Measurements from ENCODE around the gene SOX10.

SOX10 gene

DNA sequence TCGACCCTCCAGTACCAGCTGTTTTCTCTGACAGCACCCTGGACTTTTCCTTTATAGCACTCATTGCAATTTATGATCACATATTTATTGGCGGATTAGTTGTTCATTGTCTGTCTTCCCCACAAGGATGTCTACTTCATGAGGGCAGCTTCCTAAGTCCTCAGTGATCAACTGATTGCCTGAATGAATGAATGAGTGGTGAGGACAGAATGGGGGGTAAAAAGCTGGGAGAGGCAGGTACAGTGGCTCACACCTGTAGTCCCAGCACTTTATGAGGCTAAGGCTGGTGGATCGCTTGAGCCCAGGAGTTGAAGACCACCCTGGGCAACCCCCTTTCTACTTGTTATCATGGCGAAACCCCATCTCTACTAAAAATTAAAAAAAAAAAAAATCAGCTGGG is 11.1 kb upstream of the SOX10 start:
- CTCF ChIA-PET, result no interaction called here
- DNase-seq (ENCODE audit: extremely low spot score), result no peak
- TF ChIP-seq BHLHE40 (IDR thresholded peaks at IDR 0.05; ENCODE audit: borderline replicate concordance) (no peak), HDGF (IDR thresholded peaks at IDR 0.05; ENCODE audit: borderline replicate concordance) (no peak), CTBP1 (IDR thresholded peaks at IDR 0.05; ENCODE audit: borderline replicate concordance) (no peak), L3MBTL2 (conservative IDR thresholded peaks at IDR 0.05) (no peak), ELF4 (IDR thresholded peaks at IDR 0.05) (no peak), SP1 (IDR thresholded peaks at IDR 0.05) (no peak)
- TF ChIP-seq, protein P1, sequence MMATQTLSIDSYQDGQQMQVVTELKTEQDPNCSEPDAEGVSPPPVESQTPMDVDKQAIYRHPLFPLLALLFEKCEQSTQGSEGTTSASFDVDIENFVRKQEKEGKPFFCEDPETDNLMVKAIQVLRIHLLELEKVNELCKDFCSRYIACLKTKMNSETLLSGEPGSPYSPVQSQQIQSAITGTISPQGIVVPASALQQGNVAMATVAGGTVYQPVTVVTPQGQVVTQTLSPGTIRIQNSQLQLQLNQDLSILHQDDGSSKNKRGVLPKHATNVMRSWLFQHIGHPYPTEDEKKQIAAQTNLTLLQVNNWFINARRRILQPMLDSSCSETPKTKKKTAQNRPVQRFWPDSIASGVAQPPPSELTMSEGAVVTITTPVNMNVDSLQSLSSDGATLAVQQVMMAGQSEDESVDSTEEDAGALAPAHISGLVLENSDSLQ (IDR thresholded peaks at IDR 0.05), result no peak
- POLR2A ChIA-PET, result no interaction called here

DNA sequence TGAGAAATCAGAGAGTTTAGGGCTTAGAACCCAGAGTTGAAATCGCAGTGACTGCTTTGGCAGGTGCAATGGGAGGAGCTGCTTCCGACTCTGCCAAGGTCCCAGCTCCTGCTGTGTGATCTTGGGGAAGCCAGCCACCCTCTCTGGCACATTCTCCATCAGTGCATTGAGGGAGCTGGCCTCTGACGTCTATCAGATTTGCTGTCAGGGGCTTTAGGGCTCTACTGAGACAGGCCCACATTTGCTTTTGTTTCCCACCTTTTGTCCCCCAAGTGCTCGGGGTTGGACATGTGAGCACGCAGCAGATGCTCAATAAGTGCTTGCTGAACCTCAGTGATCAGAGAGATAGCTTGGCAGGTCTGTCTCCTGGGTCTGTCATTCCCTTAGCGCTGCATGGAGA is 10.6 kb upstream of the SOX10 start:
- TF ChIP-seq SP1 (IDR thresholded peaks at IDR 0.05) (no peak), NFRKB (IDR thresholded peaks at IDR 0.05) (no peak), BHLHE40 (IDR thresholded peaks at IDR 0.05; ENCODE audit: borderline replicate concordance) (no peak), FOXM1 (IDR thresholded peaks at IDR 0.05; ENCODE audit: borderline replicate concordance) (no peak), L3MBTL2 (conservative IDR thresholded peaks at IDR 0.05) (no peak), LEF1 (IDR thresholded peaks at IDR 0.05; ENCODE audit: borderline replicate concordance) (no peak), TARDBP (IDR thresholded peaks at IDR 0.05) (no peak)
- ChIA-PET CTCF (no interaction called here), POLR2A (no interaction called here)
- no peak for DNase-seq (ENCODE audit: extremely low spot score)

DNA sequence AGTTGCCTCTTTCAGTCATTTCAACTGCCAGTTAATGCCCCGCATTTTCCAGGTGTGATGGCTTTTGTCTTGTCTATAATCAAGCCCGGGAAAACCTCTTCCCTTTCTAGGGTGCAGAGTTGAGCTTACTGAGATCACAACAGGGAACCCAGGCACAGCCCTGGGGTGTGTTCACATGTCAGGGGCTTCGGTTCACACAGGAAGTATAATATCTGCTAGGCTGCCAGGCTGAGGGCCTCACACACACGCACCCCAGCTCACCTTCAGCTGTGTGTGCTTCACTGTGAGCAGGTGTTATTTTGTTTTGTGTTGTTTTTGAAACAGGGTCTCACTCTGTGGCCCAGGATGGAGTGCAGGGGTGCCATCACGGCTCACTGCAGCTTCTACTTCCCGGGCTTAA is 9.7 kb upstream of the SOX10 start:
- TF ChIP-seq FOXM1 (IDR thresholded peaks at IDR 0.05; ENCODE audit: borderline replicate concordance), result no peak
- TF ChIP-seq TARDBP (IDR thresholded peaks at IDR 0.05), result no peak
- TF ChIP-seq ZNF384 (IDR thresholded peaks at IDR 0.05), result no peak
- no peak for TF ChIP-seq FOXK2 (IDR thresholded peaks at IDR 0.05)
- DNase-seq (ENCODE audit: extremely low spot score), result no peak
- CTCF ChIA-PET, result no interaction called here
- POLR2A ChIA-PET, result no interaction called here

DNA sequence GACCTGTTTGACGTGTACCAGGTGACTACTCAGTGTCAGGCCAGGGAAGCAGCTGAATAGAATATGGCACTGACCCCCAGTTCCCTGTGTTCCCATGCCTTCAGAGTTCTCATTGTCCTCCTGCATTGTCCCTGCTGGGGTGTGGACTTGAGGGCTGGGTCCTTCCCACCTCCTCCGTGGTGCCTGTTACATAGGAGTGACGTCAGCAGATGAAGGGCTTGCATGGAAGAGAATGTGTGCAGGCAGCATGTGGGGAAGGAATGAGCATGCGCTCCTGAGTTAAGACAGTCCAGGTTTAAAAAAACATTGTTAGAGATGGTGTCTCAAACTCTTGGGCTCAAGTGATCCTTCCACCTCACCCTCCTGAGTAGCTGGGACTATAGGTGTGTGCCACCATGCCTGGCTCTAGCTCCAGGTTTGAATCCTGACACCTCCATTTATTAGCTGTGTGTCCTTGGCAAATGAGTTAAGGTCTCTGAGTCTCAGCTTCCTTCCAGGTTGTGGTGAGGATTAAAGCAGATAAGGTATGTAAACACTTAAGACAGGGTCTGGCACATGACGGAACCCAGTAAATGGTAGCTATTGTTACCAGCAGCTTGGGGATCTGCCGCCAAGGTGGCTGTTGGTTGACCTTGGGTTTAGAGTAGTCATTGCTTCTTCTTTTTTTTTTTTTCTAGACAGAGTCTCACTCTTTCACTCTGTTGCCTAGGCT is 7.5 kb upstream of the SOX10 start:
- ChIA-PET CTCF (no interaction called here), POLR2A (no interaction called here)
- no peak for DNase-seq (ENCODE audit: extremely low spot score)
- TF ChIP-seq SP1 (IDR thresholded peaks at IDR 0.05) (no peak), FOXK2 (IDR thresholded peaks at IDR 0.05) (no peak), HDGF (IDR thresholded peaks at IDR 0.05; ENCODE audit: borderline replicate concordance) (no peak), NFRKB (IDR thresholded peaks at IDR 0.05) (no peak), ELF4 (IDR thresholded peaks at IDR 0.05) (no peak), ARNT (IDR thresholded peaks at IDR 0.05) (no peak), CTBP1 (IDR thresholded peaks at IDR 0.05; ENCODE audit: borderline replicate concordance) (no peak), L3MBTL2 (conservative IDR thresholded peaks at IDR 0.05) (no peak), TARDBP (IDR thresholded peaks at IDR 0.05) (no peak), ZNF384 (IDR thresholded peaks at IDR 0.05) (no peak), FOXM1 (IDR thresholded peaks at IDR 0.05; ENCODE audit: borderline replicate concordance) (no peak), SUZ12 (IDR thresholded peaks at IDR 0.05) (no peak), FOXA1 (IDR thresholded peaks at IDR 0.05) (no peak), LEF1 (IDR thresholded peaks at IDR 0.05; ENCODE audit: borderline replicate concordance) (no peak), BHLHE40 (IDR thresholded peaks at IDR 0.05; ENCODE audit: borderline replicate concordance) (no peak)
- TF ChIP-seq, protein P1 (IDR thresholded peaks at IDR 0.05), result no peak

DNA sequence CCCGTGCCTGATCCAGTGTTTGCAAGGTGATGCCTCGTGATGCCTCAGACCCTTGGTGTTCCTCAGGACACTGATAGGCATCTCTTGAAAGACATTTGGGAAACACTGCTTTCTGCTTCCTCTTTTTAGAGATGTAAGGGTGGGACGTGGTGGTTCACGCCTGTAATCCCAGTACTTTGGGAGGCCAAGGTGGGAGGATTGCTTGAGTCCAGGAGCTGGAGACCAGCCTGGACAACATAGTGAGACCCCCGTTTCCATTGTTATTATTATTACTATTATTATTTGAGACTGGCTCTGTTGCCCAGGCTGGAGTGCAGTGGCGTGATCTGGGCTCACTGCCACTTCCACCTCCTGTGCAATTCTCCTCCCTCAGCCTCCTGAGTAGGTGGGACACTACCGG is 6.5 kb upstream of the SOX10 start:
- no peak for DNase-seq (ENCODE audit: extremely low spot score)
- TF ChIP-seq ELF4 (IDR thresholded peaks at IDR 0.05), result no peak
- TF ChIP-seq BHLHE40 (IDR thresholded peaks at IDR 0.05; ENCODE audit: borderline replicate concordance), result no peak
- no peak for TF ChIP-seq ARNT (IDR thresholded peaks at IDR 0.05)
- TF ChIP-seq SP1 (IDR thresholded peaks at IDR 0.05), result no peak
- no peak for TF ChIP-seq HDGF (IDR thresholded peaks at IDR 0.05; ENCODE audit: borderline replicate concordance)
- no peak for TF ChIP-seq NFRKB (IDR thresholded peaks at IDR 0.05)
- TF ChIP-seq FOXK2 (IDR thresholded peaks at IDR 0.05), result no peak
- TF ChIP-seq, protein P1 (IDR thresholded peaks at IDR 0.05), result no peak
- no peak for TF ChIP-seq FOXA1 (IDR thresholded peaks at IDR 0.05)
- TF ChIP-seq CTBP1 (IDR thresholded peaks at IDR 0.05; ENCODE audit: borderline replicate concordance), result no peak
- no peak for TF ChIP-seq L3MBTL2 (conservative IDR thresholded peaks at IDR 0.05)
- no peak for TF ChIP-seq ZNF384 (IDR thresholded peaks at IDR 0.05)
- TF ChIP-seq FOXM1 (IDR thresholded peaks at IDR 0.05; ENCODE audit: borderline replicate concordance), result no peak
- no peak for TF ChIP-seq LEF1 (IDR thresholded peaks at IDR 0.05; ENCODE audit: borderline replicate concordance)
- TF ChIP-seq TARDBP (IDR thresholded peaks at IDR 0.05), result no peak
- POLR2A ChIA-PET, result no interaction called here
- CTCF ChIA-PET, result no interaction called here

DNA sequence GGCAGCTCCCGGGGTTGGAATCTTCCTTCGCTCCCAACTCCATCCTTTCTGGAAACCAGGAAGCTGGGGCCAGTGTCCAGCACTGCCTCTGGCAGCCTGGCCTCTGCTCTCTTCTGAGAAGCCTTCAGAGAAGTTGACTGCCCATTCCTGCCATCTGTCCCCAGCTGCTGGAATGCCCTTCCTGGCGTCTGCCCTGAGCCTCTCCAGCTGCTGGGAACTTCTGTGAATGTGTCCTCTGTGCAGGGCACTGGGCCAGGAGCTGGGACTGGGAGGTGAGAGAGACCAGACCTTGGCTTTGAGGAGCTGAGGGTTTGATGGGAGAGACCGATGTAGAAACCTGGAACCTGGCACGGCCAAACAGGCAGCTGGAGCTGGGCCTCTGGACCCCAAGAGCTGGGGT is 5.9 kb upstream of the SOX10 start:
- no peak for DNase-seq (ENCODE audit: extremely low spot score)
- TF ChIP-seq SUZ12 (IDR thresholded peaks at IDR 0.05), result no peak
- no peak for TF ChIP-seq HDGF (IDR thresholded peaks at IDR 0.05; ENCODE audit: borderline replicate concordance)
- no peak for TF ChIP-seq ARNT (IDR thresholded peaks at IDR 0.05)
- TF ChIP-seq CTBP1 (IDR thresholded peaks at IDR 0.05; ENCODE audit: borderline replicate concordance), result no peak
- TF ChIP-seq, protein P1 (IDR thresholded peaks at IDR 0.05), result no peak
- no peak for TF ChIP-seq SP1 (IDR thresholded peaks at IDR 0.05)
- TF ChIP-seq TARDBP (IDR thresholded peaks at IDR 0.05), result no peak
- TF ChIP-seq NFRKB (IDR thresholded peaks at IDR 0.05), result no peak
- no peak for TF ChIP-seq FOXM1 (IDR thresholded peaks at IDR 0.05; ENCODE audit: borderline replicate concordance)
- TF ChIP-seq LEF1 (IDR thresholded peaks at IDR 0.05; ENCODE audit: borderline replicate concordance), result no peak
- no peak for TF ChIP-seq BHLHE40 (IDR thresholded peaks at IDR 0.05; ENCODE audit: borderline replicate concordance)
- no peak for TF ChIP-seq FOXK2 (IDR thresholded peaks at IDR 0.05)
- no peak for TF ChIP-seq ZNF384 (IDR thresholded peaks at IDR 0.05)
- no peak for TF ChIP-seq FOXA1 (IDR thresholded peaks at IDR 0.05)
- TF ChIP-seq L3MBTL2 (conservative IDR thresholded peaks at IDR 0.05), result no peak
- no peak for TF ChIP-seq ELF4 (IDR thresholded peaks at IDR 0.05)
- ChIA-PET CTCF (no interaction called here), POLR2A (no interaction called here)

Data from HEK293T (cell line).